Common myeloid progenitor, CD34-positive (primary cell): ENCODE measurements around the gene VTI1A.
A peak's percentile ranks its signal among the peaks of the same experiment; 100 is the strongest.

Source experiments
- CTCF ChIA-PET: fragments of 350-600 bp; sonication (Branson Sonifier 250); formaldehyde crosslinking; loops from one replicate; lab custom pipeline; 2021; ENCODE audit warnings: antibody characterized with exemption; lab: Charles Lee
- POLR2A ChIA-PET: fragments of 350-600 bp; sonication (Branson Sonifier 250); formaldehyde crosslinking; loops from one replicate; lab custom pipeline; 2021; ENCODE audit warnings: antibody characterized with exemption; lab: Charles Lee
- DNase-seq, 3 donors: peaks; one replicate each; pipeline versions ENCODE4 v3.0.0 to v3.0.0-alpha.2; 2013
- H3K27ac ChIP-seq, 2 experiments: 1 replicate in 1 of 2; 2 replicates in 1 of 2; pipeline ENCODE4 v1.7.0; 2013; ENCODE audit warnings: inconsistent platforms in 2 of 2, low read length in 2 of 2, mild to moderate bottlenecking in 2 of 2, low read depth in 1 of 2, moderate library complexity in 1 of 2; ENCODE audit not compliant: severe bottlenecking in 2 of 2, insufficient read depth in 1 of 2, poor library complexity in 1 of 2
- H3K27me3 ChIP-seq, 5 experiments: replicated peaks in 2 of 5; 1 replicate in 3 of 5; 2 replicates in 2 of 5; pipeline versions ENCODE4 v1.6.1 to v1.7.0; 2013; ENCODE audit warnings: low read length in 4 of 5, mild to moderate bottlenecking in 2 of 5, moderate library complexity in 2 of 5, inconsistent platforms in 1 of 5; ENCODE audit not compliant: insufficient read depth in 5 of 5, control insufficient read depth in 4 of 5
- H3K36me3 ChIP-seq, 4 experiments: 1 replicate in 2 of 4; 2 replicates in 2 of 4; pipeline versions ENCODE4 v1.6.1 to v1.7.0; 2013; ENCODE audit warnings: low read length in 3 of 4, control low read depth in 1 of 4, mild to moderate bottlenecking in 1 of 4; ENCODE audit not compliant: control insufficient read depth in 4 of 4, insufficient read depth in 4 of 4
- H3K4me1 ChIP-seq, 4 experiments: 1 replicate in 3 of 4; 2 replicates in 1 of 4; pipeline versions ENCODE4 v1.6.1 to v1.7.1; 2013; ENCODE audit warnings: low read length in 3 of 4, mild to moderate bottlenecking in 3 of 4, control low read depth in 1 of 4, inconsistent platforms in 1 of 4, moderate library complexity in 1 of 4; ENCODE audit not compliant: control insufficient read depth in 4 of 4, insufficient read depth in 4 of 4; ENCODE audit errors: control extremely low read depth in 1 of 4
- H3K4me3 ChIP-seq, 7 experiments: 1 replicate in 4 of 7; 2 replicates in 3 of 7; pipeline versions ENCODE4 v1.5.1 to v1.7.0; 2013; ENCODE audit warnings: mild to moderate bottlenecking in 7 of 7, low read length in 6 of 7, moderate library complexity in 6 of 7, inconsistent platforms in 2 of 7, low read depth in 2 of 7, control low read depth in 1 of 7; ENCODE audit not compliant: insufficient read depth in 4 of 7, control insufficient read depth in 1 of 7; ENCODE audit errors: extremely low read depth in 1 of 7
- H3K9me3 ChIP-seq, 5 experiments: 1 replicate in 4 of 5; 2 replicates in 1 of 5; pipeline versions ENCODE4 v1.6.1 to v1.7.1; 2013; ENCODE audit warnings: low read length in 4 of 5, mild to moderate bottlenecking in 2 of 5, inconsistent platforms in 1 of 5, low read depth in 1 of 5, moderate library complexity in 1 of 5; ENCODE audit not compliant: control insufficient read depth in 4 of 5, insufficient read depth in 2 of 5; ENCODE audit errors: control extremely low read depth in 1 of 5
- WGBS: methylation state at CpG from one replicate; pipeline ENCODE4 v1.1.5; 2013; ENCODE audit not compliant: insufficient coverage; 5-methylcytosine and 5-hydroxymethylcytosine counted together

The VTI1A gene

DNA sequence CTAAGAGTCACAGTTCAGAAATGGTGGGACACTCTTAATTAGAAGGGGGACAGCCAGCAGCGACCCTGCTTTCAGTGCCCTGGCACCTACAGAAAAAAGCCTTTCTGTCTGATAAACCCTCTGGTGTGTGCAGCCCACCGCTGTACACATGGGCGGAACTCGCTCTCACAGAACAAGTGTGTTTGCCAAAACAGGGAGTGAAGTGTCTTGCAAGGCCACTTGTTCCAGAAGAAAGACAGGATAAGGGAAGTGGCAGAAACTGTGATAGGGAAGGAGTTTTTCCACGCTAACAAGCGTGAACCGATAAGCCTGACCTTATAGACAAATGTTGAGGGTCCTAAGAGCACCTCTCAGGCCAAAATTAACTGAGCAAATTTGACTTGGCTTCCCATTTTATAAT is 299.3 kb downstream of the VTI1A start:
- Histone ChIP-seq H3K9me3 (no peaks in the 10 kb centered on the region), H3K36me3 (peaks cover 0 to 3% (median 0%) of the 10 kb centered on the region in 4 experiments), H3K27me3 (no peaks in the 10 kb centered on the region), H3K4me3 (no peak overlapping the region), H3K27ac (no peak overlapping the region), H3K4me1 (peaks cover 19 to 34% (median 32%) of the 10 kb centered on the region in 4 experiments)
- ChIA-PET CTCF (no interaction called here), POLR2A (no interaction called here)
- DNase-seq = no peak
- WGBS = 96% methylated on average over 5 of the region's 7 CpGs

DNA sequence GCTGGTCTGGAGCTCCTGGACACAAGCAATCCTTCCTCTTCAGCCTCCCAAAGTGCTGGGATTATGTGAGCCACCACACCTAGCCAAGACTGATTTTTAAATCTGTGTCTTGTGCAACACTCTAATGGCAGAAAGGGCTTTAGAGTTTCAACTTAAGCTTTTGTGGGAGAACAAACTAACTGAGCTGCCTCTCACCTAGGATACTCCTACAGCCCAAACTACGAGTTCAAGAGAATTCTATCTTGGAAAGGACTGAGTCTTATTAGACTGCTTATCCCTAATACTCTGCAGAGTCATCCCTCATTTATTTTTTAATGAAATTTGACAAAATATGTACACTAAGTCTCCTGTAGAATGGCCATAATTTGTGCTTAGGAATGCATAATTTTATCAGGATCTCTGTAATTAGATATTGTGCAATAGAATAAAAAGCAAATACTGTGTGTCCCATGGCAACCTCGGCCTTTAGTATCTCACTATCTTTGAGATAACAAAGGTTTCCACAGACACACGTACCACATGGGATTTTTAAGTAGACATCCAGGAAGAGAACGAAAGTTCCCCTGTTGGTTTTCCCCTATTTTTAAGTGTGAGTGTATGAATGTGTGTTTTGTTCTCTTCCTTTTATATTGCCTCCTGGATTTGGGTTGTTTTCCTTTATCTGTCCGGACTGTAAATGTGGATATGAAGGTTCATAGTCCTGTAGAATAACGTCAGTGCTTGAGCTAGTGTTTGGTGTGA is 303.6 kb downstream of the VTI1A start:
- Histone ChIP-seq H3K36me3 (peaks cover 0 to 1% (median 0%) of the 10 kb centered on the region in 4 experiments), H3K4me1 (peaks cover 5 to 16% (median 11%) of the 10 kb centered on the region in 4 experiments), H3K27ac (no peak overlapping the region), H3K4me3 (no peak overlapping the region), H3K9me3 (no peaks in the 10 kb centered on the region), H3K27me3 (no peaks in the 10 kb centered on the region)
- ChIA-PET CTCF (interaction anchor here (0.6 kb wide), 1 partner anchor 127 kb away, joined by 6 read pairs; no protein-coding TSS in a partner anchor), POLR2A (no interaction called here)
- no peak for DNase-seq
- WGBS = 95% methylated on average over 2 of the region's 6 CpGs

DNA sequence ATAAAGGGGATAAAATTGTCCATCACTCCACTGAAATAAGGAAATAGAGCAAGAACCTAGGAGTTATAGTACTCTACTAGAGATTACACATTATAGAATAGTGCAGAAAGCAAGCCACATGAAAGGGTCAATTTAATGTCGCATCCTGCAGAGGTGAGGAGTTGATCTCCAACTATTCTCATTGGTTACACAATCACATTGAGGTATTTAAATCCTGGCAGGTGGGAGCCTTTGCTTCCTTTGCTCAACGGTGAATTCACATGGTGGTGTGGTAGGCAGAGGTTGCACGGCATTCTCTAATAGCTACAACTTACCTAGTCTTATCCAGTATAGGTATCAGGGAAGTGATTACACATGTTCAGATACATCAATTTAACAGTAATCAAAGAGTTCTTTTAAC is 304.6 kb downstream of the VTI1A start:
- Histone ChIP-seq H3K4me3 (no peak overlapping the region), H3K9me3 (no peaks in the 10 kb centered on the region), H3K27ac (no peak overlapping the region), H3K36me3 (no peaks in the 10 kb centered on the region), H3K4me1 (peaks cover 5 to 16% (median 11%) of the 10 kb centered on the region in 4 experiments), H3K27me3 (no peaks in the 10 kb centered on the region)
- ChIA-PET CTCF (interaction anchor here (0.6 to 1.3 kb wide), 3 partner anchors 13 to 62 kb away, joined by 3 to 5 read pairs (median 4); no protein-coding TSS in a partner anchor), POLR2A (no interaction called here)
- no peak for DNase-seq
- no CpG with 5 or more reads among the region's 3 CpGs for WGBS

DNA sequence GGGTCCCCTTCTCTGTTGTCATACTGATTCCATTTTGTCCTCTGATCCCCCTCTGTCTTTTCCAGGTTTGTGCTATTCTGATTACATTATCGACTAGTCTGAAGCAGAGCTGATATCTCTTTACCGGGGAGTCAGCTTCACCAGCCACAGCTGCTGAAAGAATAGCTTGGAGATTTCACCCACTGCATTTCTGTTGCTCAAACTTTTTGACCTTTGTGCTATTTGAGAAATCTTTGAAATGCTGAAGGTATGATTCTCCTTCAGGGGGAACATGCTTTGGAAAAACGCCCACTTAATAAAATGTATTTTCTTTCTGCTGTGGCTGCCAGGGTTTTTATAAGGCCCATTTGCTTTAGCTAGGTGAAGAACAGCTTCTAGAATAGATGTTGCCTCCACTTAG is 305.3 kb downstream of the VTI1A start:
- ChIA-PET POLR2A (no interaction called here), CTCF (interaction anchor here (0.8 to 1.3 kb wide), 3 partner anchors 12 to 61 kb away, joined by 3 to 5 read pairs (median 3); no protein-coding TSS in a partner anchor)
- no peaks in the 10 kb centered on the region for H3K36me3 ChIP-seq
- H3K4me1 ChIP-seq = peaks cover 5 to 16% (median 11%) of the 10 kb centered on the region in 4 experiments
- no peak overlapping the region for H3K27ac ChIP-seq
- no peak overlapping the region for H3K4me3 ChIP-seq
- 100% methylated on average over 2 of the region's 3 CpGs for WGBS
- DNase-seq = no peak
- H3K9me3 ChIP-seq = no peaks in the 10 kb centered on the region
- H3K27me3 ChIP-seq = no peaks in the 10 kb centered on the region

DNA sequence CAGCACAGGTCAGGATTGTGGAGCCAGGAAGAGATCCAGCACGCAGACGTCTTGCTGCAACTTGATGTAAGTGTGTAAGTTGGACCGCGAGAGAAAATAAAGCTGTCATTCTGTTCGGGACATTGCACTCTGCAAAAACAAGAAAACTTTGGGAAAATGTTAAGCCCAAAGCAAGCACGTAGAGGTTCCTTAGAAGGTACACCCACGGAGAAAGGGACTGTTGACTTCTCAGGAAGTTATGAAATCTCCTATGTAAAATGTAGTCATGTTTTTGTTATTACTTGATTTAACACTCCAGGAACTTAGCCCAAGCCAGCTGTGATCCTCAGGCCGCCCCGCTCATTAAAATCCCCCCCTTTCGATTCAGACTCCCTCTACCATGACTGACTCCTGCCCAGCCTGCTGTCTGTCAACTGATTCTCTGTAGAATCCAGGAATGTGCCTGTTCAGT is 307.0 kb downstream of the VTI1A start:
- H3K27ac ChIP-seq = no peak overlapping the region
- CTCF ChIA-PET = interaction anchor here (1.3 kb wide), 1 partner anchor 259 kb away, joined by 4 read pairs; no protein-coding TSS in a partner anchor
- DNase-seq = peak in 2 of 3 donors; percentile 22 to 31
- POLR2A ChIA-PET = no interaction called here
- H3K36me3 ChIP-seq = no peaks in the 10 kb centered on the region
- whole genome bisulfite sequencing = 4% methylated on average over 9 of the region's 10 CpGs
- no peaks in the 10 kb centered on the region for H3K27me3 ChIP-seq
- no peaks in the 10 kb centered on the region for H3K9me3 ChIP-seq
- peak overlapping the region in 5 of 7 experiments; percentile 21 to 69 (median 50) for H3K4me3 ChIP-seq
- H3K4me1 ChIP-seq = peaks cover 5 to 19% (median 11%) of the 10 kb centered on the region in 4 experiments

DNA sequence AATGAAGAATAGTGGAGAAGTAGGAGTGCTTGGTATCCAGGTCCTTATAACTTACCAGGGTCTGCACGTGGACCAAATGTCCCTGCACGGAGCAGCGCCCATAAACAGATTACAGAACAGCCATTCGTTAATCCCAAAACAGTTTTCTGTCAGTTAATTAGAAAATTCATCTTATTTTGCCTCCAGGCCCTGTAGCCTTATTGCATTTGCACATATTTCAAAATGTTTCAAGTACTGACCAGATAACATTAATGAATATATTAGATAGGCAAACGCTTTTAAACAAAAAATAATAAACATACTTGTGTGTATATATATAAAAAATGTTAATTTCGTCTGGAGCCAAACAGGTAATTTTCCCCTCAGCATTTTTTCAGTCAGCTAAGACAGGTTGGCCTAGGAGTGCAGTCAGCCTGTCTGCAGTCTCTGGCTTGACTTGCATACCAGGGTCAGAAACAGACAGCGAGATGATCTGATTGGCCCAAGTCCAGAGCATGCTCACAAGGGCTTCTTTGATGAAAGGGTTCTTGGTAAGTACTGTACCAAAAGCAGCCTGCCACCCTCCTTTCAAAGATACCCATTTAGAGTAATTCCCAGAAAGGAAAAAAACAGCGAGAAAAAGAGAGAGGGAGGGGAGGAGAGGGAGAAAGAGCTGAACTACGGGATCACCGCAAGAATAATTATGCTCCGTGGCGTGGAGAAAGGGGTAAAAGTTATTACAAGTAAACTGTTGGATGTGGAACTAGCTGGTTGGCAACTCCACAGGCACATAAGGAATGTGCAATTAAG is 308.6 kb downstream of the VTI1A start:
- Histone ChIP-seq H3K9me3 (no peaks in the 10 kb centered on the region), H3K36me3 (no peaks in the 10 kb centered on the region), H3K27ac (no peak overlapping the region), H3K4me1 (peaks cover 5 to 19% (median 11%) of the 10 kb centered on the region in 4 experiments), H3K27me3 (no peaks in the 10 kb centered on the region), H3K4me3 (no peak overlapping the region)
- no peak for DNase-seq
- ChIA-PET POLR2A (no interaction called here), CTCF (interaction anchor here (1.3 kb wide), 1 partner anchor 257 kb away, joined by 4 read pairs; no protein-coding TSS in a partner anchor)
- WGBS = 93% methylated on average over 8 of the region's 12 CpGs
